K562 (cell line): ENCODE results near the gene EVPL. TPM values are rescaled to one million over a fixed set of nuclear protein-coding genes. Genes with fewer than 3 reads are reported as not detected.

Experiments used
- ATAC-seq: fragments of 200-7000 bp; cut with Tn5 transposase; 3 replicates; pipeline ENCODE4 v1.9.1; 2020; ENCODE audit warnings: moderate library complexity
- BruUV-seq: library from RNA; stranded (reverse); fragments of 400-500 nt; replicated peaks from 2 replicates; lab custom pipeline; 2021; lab: Mats Ljungman, UMichigan
- CTCF ChIA-PET: fragments of 300-600 bp; formaldehyde crosslinking; extraction: SDS; loops from one replicate; lab custom pipeline; 2021; ENCODE audit warnings: low intra/inter-chr PET ratio; lab: Yijun Ruan, JAX
- POLR2A ChIA-PET: fragments of 300-600, 350-650 bp; sonication (Branson Sonifier 250); formaldehyde crosslinking; extraction: SDS; loops from one replicate; lab custom pipeline; 2021; ENCODE audit warnings: antibody characterized with exemption, inconsistent platforms; lab: Yijun Ruan, JAX
- DNase-seq, 4 experiments: peaks; one replicate each; pipeline versions ENCODE4 v3.0.0 to v3.0.0-alpha.2; 2011 to 2018; ENCODE audit warnings: low spot score in 3 of 4, mixed read lengths in 3 of 4; ENCODE audit errors: extremely low read depth in 1 of 4
- FAIRE-seq: peaks from 2 replicates; lab custom pipeline; 2011; peaks lifted over from hg19 to GRCh38; lab: Jason Lieb, UNC
- H2AFZ ChIP-seq: 2 replicates; pipeline ENCODE4 v1.6.0; 2011; ENCODE audit warnings: low read depth, low read length, control low read depth, inconsistent platforms
- H3K27ac ChIP-seq: fragments of 200-600 bp; 3 replicates; pipeline ENCODE4 v1.8.0; 2011; ENCODE audit warnings: low read depth, mild to moderate bottlenecking, control low read depth, inconsistent platforms, low read length, moderate library complexity, mixed read lengths; ENCODE audit errors: extremely low read depth
- H3K27me3 ChIP-seq, 2 experiments: fragments of 300-600 bp in 1 of 2; 2 replicates in 1 of 2; 3 replicates in 1 of 2; pipeline versions ENCODE4 v1.6.0 to v1.8.0; 2011; ENCODE audit warnings: inconsistent platforms in 2 of 2, low read length in 2 of 2, mild to moderate bottlenecking in 1 of 2, mixed read lengths in 1 of 2, moderate library complexity in 1 of 2; ENCODE audit not compliant: control insufficient read depth in 2 of 2, insufficient read depth in 2 of 2
- H3K36me3 ChIP-seq: fragments of 300-600 bp; 3 replicates; pipeline ENCODE4 v1.8.0; 2011; ENCODE audit warnings: mild to moderate bottlenecking, low read length, inconsistent platforms; ENCODE audit not compliant: control insufficient read depth, insufficient read depth
- H3K4me1 ChIP-seq, 2 experiments: fragments of 200-600 bp in 1 of 2; replicated peaks in 1 of 2; 2 replicates in 1 of 2; 3 replicates in 1 of 2; pipeline versions ENCODE4 v1.5.1 to v1.8.0; 2011; ENCODE audit warnings: inconsistent platforms in 2 of 2, low read length in 2 of 2, mild to moderate bottlenecking in 1 of 2, mixed read lengths in 1 of 2, moderate library complexity in 1 of 2; ENCODE audit not compliant: control insufficient read depth in 2 of 2, insufficient read depth in 2 of 2
- H3K4me2 ChIP-seq: 2 replicates; pipeline ENCODE4 v1.6.1; 2011; ENCODE audit warnings: low read length, control low read depth, inconsistent platforms, mixed read lengths; ENCODE audit not compliant: insufficient read depth
- H3K4me3 ChIP-seq: fragments of 200-600 bp; sonication (generic), shearing (Covaris generic); 2 replicates; pipeline ENCODE4 v1.5.1; 2016; ENCODE audit warnings: control low read depth, inconsistent platforms
- H3K79me2 ChIP-seq: fragments of 200-600 bp; 3 replicates; pipeline ENCODE4 v1.8.0; 2011; ENCODE audit warnings: low read length, inconsistent platforms; ENCODE audit not compliant: control insufficient read depth, insufficient read depth
- H3K9ac ChIP-seq, 2 experiments: 2 replicates each; pipeline versions ENCODE4 v1.6.0 to v1.6.1; 2011; ENCODE audit warnings: low read depth in 2 of 2, low read length in 2 of 2, control low read depth in 1 of 2, inconsistent platforms in 1 of 2, mild to moderate bottlenecking in 1 of 2, mixed read lengths in 1 of 2; ENCODE audit not compliant: insufficient read depth in 1 of 2
- H3K9me1 ChIP-seq: one replicate; pipeline ENCODE4 v1.6.0; 2011; ENCODE audit warnings: inconsistent platforms, mild to moderate bottlenecking, low read length, moderate library complexity; ENCODE audit not compliant: control insufficient read depth, insufficient read depth
- H3K9me3 ChIP-seq: replicated peaks from 2 replicates; pipeline ENCODE4 v1.5.1; 2011; ENCODE audit warnings: low read depth, low read length, inconsistent platforms; ENCODE audit not compliant: control insufficient read depth, insufficient read depth
- H4K20me1 ChIP-seq: replicated peaks from 2 replicates; pipeline ENCODE4 v1.6.1; 2011; ENCODE audit warnings: low read length, inconsistent platforms, mixed read lengths; ENCODE audit not compliant: control insufficient read depth, insufficient read depth
- GTF2F1 ChIP-seq: IDR thresholded peaks from 2 replicates; pipeline ENCODE4 v1.6.1; 2011; ENCODE audit warnings: low read depth, low read length, improper control_type of control experiment
- IRF2 ChIP-seq: sonication (generic); formaldehyde crosslinking; IDR thresholded peaks from 2 replicates; pipeline ENCODE4 v1.8.1; 2022; ENCODE audit warnings: mild to moderate bottlenecking, missing genetic modification reagents
- KDM5B ChIP-seq: fragments of 200-600 bp; sonication (generic); IDR thresholded peaks from 2 replicates; pipeline ENCODE4 v1.6.1; 2012; ENCODE audit warnings: low read depth, mild to moderate bottlenecking, moderate library complexity, low read length, control low read depth, inconsistent platforms; ENCODE audit not compliant: insufficient replicate concordance
- MCM2 ChIP-seq: fragments of 450-650 bp; IDR thresholded peaks from 2 replicates; pipeline ENCODE4 v1.6.1; 2017; ENCODE audit warnings: low read depth, mild to moderate bottlenecking
- PCBP1 ChIP-seq: fragments of 200-400 bp; formaldehyde crosslinking; IDR thresholded peaks from 2 replicates; pipeline ENCODE4 v1.6.1; 2018; ENCODE audit warnings: mild to moderate bottlenecking, low read depth, low read length; ENCODE audit not compliant: poor library complexity, severe bottlenecking
- PCBP2 ChIP-seq: fragments of 200-400 bp; formaldehyde crosslinking; IDR thresholded peaks from 2 replicates; pipeline ENCODE4 v1.6.1; 2018; ENCODE audit warnings: low read length, low read depth, mild to moderate bottlenecking, moderate library complexity; ENCODE audit not compliant: poor library complexity, severe bottlenecking
- SIX5 ChIP-seq, 2 experiments: IDR thresholded peaks; 2 replicates each; pipeline ENCODE4 v1.6.1; 2011; ENCODE audit warnings: low read length in 2 of 2, borderline replicate concordance in 1 of 2, low read depth in 1 of 2, mild to moderate bottlenecking in 1 of 2, moderate library complexity in 1 of 2; ENCODE audit not compliant: insufficient read depth in 1 of 2
- SMAD4 ChIP-seq: fragments of 250-450 bp; sonication (Bioruptor Pico); conservative IDR thresholded peaks from 2 replicates; pipeline ENCODE4 v1.8.0; 2021; ENCODE audit warnings: inconsistent platforms, mild to moderate bottlenecking, moderate library complexity
- WGBS: fragments of 100-300 bp; shearing (Covaris generic); methylation state at CpG from one replicate; pipeline ENCODE4 v1.1.6; 2016; ENCODE audit warnings: low coverage, mixed read lengths; ENCODE audit not compliant: insufficient coverage; ENCODE audit errors: missing lambda C conversion rate; 5-methylcytosine and 5-hydroxymethylcytosine counted together
- in situ Hi-C: fragments of 300-500 bp; cut with MboI; formaldehyde crosslinking; loops from 4 replicates; pipeline ENCODE4 v1.15.0; 2018; ENCODE audit warnings: inconsistent platforms, mixed read lengths
- intact Hi-C: fragments of 100-400 bp; cut with micrococcal nuclease; formaldehyde crosslinking; loops from 2 replicates; pipeline ENCODE4 v1.14.2; 2022
- polyA plus RNA-seq, 8 experiments: library from polyadenylated mRNA; depleted of rRNA in 4 of 8; stranded (reverse) in 5 of 8; unstranded in 3 of 8; fragments of >200 nt; fragmentation: Nextera tagmentation in 2 of 8; fragmentation: Illumina TruSeq in 1 of 8; extraction: Ambion mirVana in 2 of 8; extraction: Trizol in 1 of 8; gene quantifications; 2 replicates each; pipeline versions ENCODE4 v1.2.1 to v1.2.3, GENCODE V29; 2011 to 2014; ENCODE audit warnings: inconsistent platforms in 1 of 8, missing spikeins in 1 of 8
- total RNA-seq, 7 experiments: library from RNA; depleted of rRNA in 6 of 7; stranded (reverse); fragments of >200 nt in 6 of 7; fragmentation: Illumina TruSeq in 2 of 7; extraction: Trizol in 2 of 7; gene quantifications; 2 replicates each; pipeline versions ENCODE4 v1.2.1 to v1.2.3, GENCODE V29; 2011 to 2021; ENCODE audit warnings: low replicate concordance in 1 of 7
- TF ChIP-seq, protein P1 (sequence below): sonication (generic); formaldehyde crosslinking; IDR thresholded peaks from 2 replicates; pipeline ENCODE4 v1.8.1; 2023; ENCODE audit warnings: mild to moderate bottlenecking, missing genetic modification reagents
- TF ChIP-seq, protein P2 (sequence below): IDR thresholded peaks from 3 replicates; pipeline ENCODE4 v1.6.1; 2011; ENCODE audit warnings: borderline replicate concordance, mild to moderate bottlenecking; ENCODE audit not compliant: insufficient read length, insufficient read depth
- TF ChIP-seq, protein P3 (sequence below), 2 experiments: IDR thresholded peaks; 2 replicates each; pipeline ENCODE4 v1.6.1; 2011; ENCODE audit warnings: borderline replicate concordance in 1 of 2, control low read depth in 1 of 2, low read depth in 1 of 2, low read length in 1 of 2, mild to moderate bottlenecking in 1 of 2, mixed read lengths in 1 of 2, moderate library complexity in 1 of 2; ENCODE audit not compliant: insufficient read depth in 1 of 2, insufficient read length in 1 of 2, poor library complexity in 1 of 2, severe bottlenecking in 1 of 2; ENCODE audit errors: extremely low read depth in 1 of 2

EVPL gene
- total and polyA plus RNA-seq, 9 of the 15 experiments (the other 6 are each of a cell fraction or from before 2014, with no cell fraction given): 0.08 to 0.18 (median 0.16) TPM; not detected in 5

DNA sequence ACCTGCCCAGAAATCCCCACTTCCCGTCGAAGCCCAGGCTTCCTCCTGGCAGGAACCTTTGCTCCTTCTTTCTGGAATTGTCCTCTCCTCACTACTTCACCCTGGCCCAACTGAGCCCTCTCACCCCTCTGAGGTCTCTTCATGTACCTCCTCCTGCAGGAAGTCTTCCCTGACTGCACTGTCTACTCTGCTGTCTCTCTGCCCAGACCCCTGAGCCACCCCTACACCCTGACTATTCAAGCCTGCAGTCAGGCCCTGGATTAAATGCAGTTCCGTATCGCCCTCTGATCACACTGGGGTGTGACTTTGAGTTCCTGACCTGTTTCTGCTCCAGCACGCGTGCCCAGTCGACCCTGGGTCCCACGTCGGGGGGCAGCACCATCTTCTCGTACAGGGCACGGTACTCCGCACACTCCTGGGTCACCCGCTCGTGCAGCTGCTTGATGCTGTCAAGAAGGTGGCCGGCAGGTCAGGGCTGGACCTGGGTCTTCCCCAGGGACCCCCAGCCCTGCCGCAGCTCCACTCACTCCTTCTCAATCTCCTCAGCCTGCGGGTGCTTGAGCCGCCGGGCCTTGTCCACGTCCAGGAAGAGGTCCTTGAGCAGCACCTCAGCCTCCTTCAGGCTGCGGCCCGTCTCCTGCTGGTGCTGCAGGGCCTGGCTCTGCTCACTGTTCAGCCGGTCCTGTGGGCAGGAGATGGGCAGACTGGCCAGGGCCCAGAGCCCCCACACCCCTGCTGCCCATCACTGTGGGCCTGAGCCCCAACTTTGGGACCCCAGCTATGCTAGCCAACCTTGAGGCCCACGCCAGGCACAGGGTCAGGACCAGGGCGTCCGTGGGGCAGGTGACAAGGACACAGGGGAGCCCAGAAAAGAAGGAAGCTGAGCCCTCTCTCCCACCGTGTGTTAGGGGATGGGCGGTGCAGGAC, 3.9 kb downstream of the EVPL start (continued):
- TF ChIP-seq, protein P1, sequence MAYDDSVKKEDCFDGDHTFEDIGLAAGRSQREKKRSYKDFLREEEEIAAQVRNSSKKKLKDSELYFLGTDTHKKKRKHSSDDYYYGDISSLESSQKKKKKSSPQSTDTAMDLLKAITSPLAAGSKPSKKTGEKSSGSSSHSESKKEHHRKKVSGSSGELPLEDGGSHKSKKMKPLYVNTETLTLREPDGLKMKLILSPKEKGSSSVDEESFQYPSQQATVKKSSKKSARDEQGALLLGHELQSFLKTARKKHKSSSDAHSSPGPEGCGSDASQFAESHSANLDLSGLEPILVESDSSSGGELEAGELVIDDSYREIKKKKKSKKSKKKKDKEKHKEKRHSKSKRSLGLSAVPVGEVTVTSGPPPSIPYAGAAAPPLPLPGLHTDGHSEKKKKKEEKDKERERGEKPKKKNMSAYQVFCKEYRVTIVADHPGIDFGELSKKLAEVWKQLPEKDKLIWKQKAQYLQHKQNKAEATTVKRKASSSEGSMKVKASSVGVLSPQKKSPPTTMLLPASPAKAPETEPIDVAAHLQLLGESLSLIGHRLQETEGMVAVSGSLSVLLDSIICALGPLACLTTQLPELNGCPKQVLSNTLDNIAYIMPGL: no peak
- TF ChIP-seq GTF2F1: no peak
- TF ChIP-seq, all 486 proteins: peak for 3

DNA sequence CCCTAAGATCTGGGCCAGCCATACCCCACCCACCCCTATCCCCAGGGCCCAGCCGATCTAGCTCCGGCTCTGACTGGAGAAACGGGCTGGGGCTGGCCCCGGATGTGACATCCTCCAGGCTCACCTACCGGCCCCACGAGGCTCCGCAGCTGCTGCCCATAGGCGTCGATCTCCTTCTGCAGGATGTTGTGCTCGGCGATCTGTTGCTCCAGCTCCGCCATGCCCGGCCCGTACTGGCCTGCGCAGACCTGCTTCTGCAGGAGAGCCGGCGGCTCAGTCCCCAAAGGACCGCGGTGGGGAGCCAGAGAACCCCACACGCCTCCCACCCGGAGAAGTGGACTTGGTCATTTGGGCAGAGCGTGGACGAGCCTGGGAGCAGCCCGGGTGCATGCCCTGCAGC, 4.8 kb downstream of the EVPL start:
- ATAC-seq: peak; percentile 59
- H3K4me1 ChIP-seq: peaks cover 0 to 55% of the 10 kb centered on the region in 2 experiments; a peak in 2 of 5 replicates
- ChIA-PET CTCF (no interaction called here), POLR2A (interaction anchor here (0.6 kb wide), 1 partner anchor 360 kb away, joined by 3 read pairs; no protein-coding TSS in a partner anchor)
- TF ChIP-seq, protein P2, sequence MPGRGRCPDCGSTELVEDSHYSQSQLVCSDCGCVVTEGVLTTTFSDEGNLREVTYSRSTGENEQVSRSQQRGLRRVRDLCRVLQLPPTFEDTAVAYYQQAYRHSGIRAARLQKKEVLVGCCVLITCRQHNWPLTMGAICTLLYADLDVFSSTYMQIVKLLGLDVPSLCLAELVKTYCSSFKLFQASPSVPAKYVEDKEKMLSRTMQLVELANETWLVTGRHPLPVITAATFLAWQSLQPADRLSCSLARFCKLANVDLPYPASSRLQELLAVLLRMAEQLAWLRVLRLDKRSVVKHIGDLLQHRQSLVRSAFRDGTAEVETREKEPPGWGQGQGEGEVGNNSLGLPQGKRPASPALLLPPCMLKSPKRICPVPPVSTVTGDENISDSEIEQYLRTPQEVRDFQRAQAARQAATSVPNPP: no peak
- TF ChIP-seq, protein P3, sequence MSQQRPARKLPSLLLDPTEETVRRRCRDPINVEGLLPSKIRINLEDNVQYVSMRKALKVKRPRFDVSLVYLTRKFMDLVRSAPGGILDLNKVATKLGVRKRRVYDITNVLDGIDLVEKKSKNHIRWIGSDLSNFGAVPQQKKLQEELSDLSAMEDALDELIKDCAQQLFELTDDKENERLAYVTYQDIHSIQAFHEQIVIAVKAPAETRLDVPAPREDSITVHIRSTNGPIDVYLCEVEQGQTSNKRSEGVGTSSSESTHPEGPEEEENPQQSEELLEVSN (IDR thresholded peaks at IDR 0.05; ENCODE audit: borderline replicate concordance in 1 of 2, extremely low read depth in 1 of 2, insufficient read depth in 1 of 2, insufficient read length in 1 of 2, low read depth in 1 of 2, low read length in 1 of 2, poor library complexity in 1 of 2, severe bottlenecking in 1 of 2): peak in 1 of 2 experiments; percentile 36
- TF ChIP-seq IRF2 (no peak), SIX5 (IDR thresholded peaks at IDR 0.05; ENCODE audit: borderline replicate concordance in 1 of 2, insufficient read depth in 1 of 2, low read depth in 1 of 2, low read length in 2 of 2) (no peak), SMAD4 (no peak), MCM2 (no peak), KDM5B (no peak), PCBP1 (peak; percentile 24), PCBP2 (no peak)
- H3K27ac ChIP-seq: no peak overlapping the region
- peaks cover 7 to 20% of the 10 kb centered on the region in 2 experiments; a peak in 3 of 5 replicates for H3K27me3 ChIP-seq
- no TSS peak for BruUV-seq
- no peak overlapping the region for H3K9ac ChIP-seq
- no peak overlapping the region for H3K4me2 ChIP-seq
- intact Hi-C loops (no loop called here), in situ Hi-C loops (no loop called here)
- no peaks in the 10 kb centered on the region for H3K79me2 ChIP-seq
- H3K9me1 ChIP-seq: no peaks in the 10 kb centered on the region
- no peak overlapping the region for H3K4me3 ChIP-seq
- 0 out of 2 replicates have a peak overlapping the region, but pooled peaks have one; percentile 4 for H2AFZ ChIP-seq
- no peak for DNase-seq
- no peaks in the 10 kb centered on the region for H3K9me3 ChIP-seq
- 32% methylated on average over 17 of the region's 24 CpGs for WGBS
- no peaks in the 10 kb centered on the region for H4K20me1 ChIP-seq
- FAIRE-seq: no peak
- no peaks in the 10 kb centered on the region for H3K36me3 ChIP-seq
